H1 (cell line): ENCODE measurements around the gene PRKCA. TPM values are rescaled to one million over a fixed set of nuclear protein-coding genes. Genes with fewer than 3 reads are reported as not detected.

Source experiments
- CTCF ChIA-PET: fragments of 300-600 bp; sonication (Branson Sonifier 250); formaldehyde crosslinking; loops from one replicate; lab custom pipeline; 2021; ENCODE audit not compliant: partially characterized antibody; lab: Charles Lee
- POLR2A ChIA-PET: fragments of 300-600 bp; sonication (Branson Sonifier 250); formaldehyde crosslinking; loops from one replicate; lab custom pipeline; 2021; ENCODE audit warnings: inconsistent platforms; ENCODE audit not compliant: partially characterized antibody; lab: Charles Lee
- DNase-seq, 2 experiments: peaks; one replicate each; pipeline versions ENCODE4 v3.0.0 to v3.0.0-alpha.2; 2010 to 2022; ENCODE audit warnings: low spot score in 2 of 2, low read depth in 1 of 2, mixed read lengths in 1 of 2
- FAIRE-seq: peaks from 2 replicates; lab custom pipeline; 2011; peaks lifted over from hg19 to GRCh38; lab: Jason Lieb, UNC
- H2AFZ ChIP-seq: 2 replicates; pipeline ENCODE4 v1.8.1; 2012; ENCODE audit warnings: low read length, inconsistent platforms
- H2AK5ac ChIP-seq: 2 replicates; pipeline ENCODE4 v1.6.1; 2013; ENCODE audit warnings: low read depth, low read length
- H2BK120ac ChIP-seq: replicated peaks from 2 replicates; pipeline ENCODE3; 2013; ENCODE audit warnings: low read depth, low read length, inconsistent platforms
- H2BK12ac ChIP-seq: 2 replicates; pipeline ENCODE4 v1.6.1; 2013; ENCODE audit warnings: low read depth, low read length
- H2BK15ac ChIP-seq: 2 replicates; pipeline ENCODE4 v1.6.1; 2013; ENCODE audit warnings: low read length
- H2BK20ac ChIP-seq: 2 replicates; pipeline ENCODE4 v1.6.1; 2013; ENCODE audit warnings: low read length
- H2BK5ac ChIP-seq: 2 replicates; pipeline ENCODE4 v1.6.1; 2013; ENCODE audit warnings: low read depth, low read length
- H3K14ac ChIP-seq: 2 replicates; pipeline ENCODE4 v1.6.1; 2013; ENCODE audit warnings: inconsistent platforms; ENCODE audit not compliant: insufficient read length
- H3K18ac ChIP-seq: 2 replicates; pipeline ENCODE4 v1.6.1; 2013; ENCODE audit warnings: low read length; ENCODE audit errors: extremely low read depth
- H3K23ac ChIP-seq: 2 replicates; pipeline ENCODE4 v1.6.1; 2013; ENCODE audit warnings: inconsistent platforms; ENCODE audit not compliant: insufficient read length
- H3K23me2 ChIP-seq: 2 replicates; pipeline ENCODE4 v1.6.1; 2013; ENCODE audit warnings: low read depth, low read length
- H3K27ac ChIP-seq: 2 replicates; pipeline ENCODE4 v1.6.1; 2011; ENCODE audit warnings: low read depth, low read length, inconsistent platforms
- H3K27me3 ChIP-seq, 4 experiments: replicated peaks in 1 of 4; 1 replicate in 1 of 4; 2 replicates in 3 of 4; pipeline versions ENCODE4 v1.6.1 to v1.8.1; 2011 to 2013; ENCODE audit warnings: low read length in 3 of 4, mild to moderate bottlenecking in 3 of 4, inconsistent platforms in 2 of 4, mixed read lengths in 2 of 4, moderate library complexity in 1 of 4; ENCODE audit not compliant: control insufficient read depth in 3 of 4, insufficient read depth in 3 of 4; ENCODE audit errors: extremely low read depth in 1 of 4
- H3K36me3 ChIP-seq, 4 experiments: 2 replicates each; pipeline versions ENCODE4 v1.6.1 to v1.8.1; 2011 to 2013; ENCODE audit warnings: mild to moderate bottlenecking in 4 of 4, low read length in 3 of 4, moderate library complexity in 2 of 4, control low read depth in 1 of 4, inconsistent platforms in 1 of 4; ENCODE audit not compliant: insufficient read depth in 4 of 4, control insufficient read depth in 2 of 4
- H3K4ac ChIP-seq: replicated peaks from 2 replicates; pipeline ENCODE3; 2013; ENCODE audit warnings: low read length, low read depth, mixed read lengths, inconsistent platforms; ENCODE audit not compliant: insufficient read length
- H3K4me1 ChIP-seq, 4 experiments: replicated peaks in 1 of 4; 1 replicate in 1 of 4; 2 replicates in 3 of 4; pipeline versions ENCODE4 v1.6.1 to v1.8.1; 2011 to 2013; ENCODE audit warnings: low read length in 3 of 4, inconsistent platforms in 2 of 4, mixed read lengths in 1 of 4; ENCODE audit not compliant: insufficient read depth in 4 of 4, control insufficient read depth in 3 of 4
- H3K4me2 ChIP-seq, 2 experiments: 2 replicates each; pipeline versions ENCODE4 v1.6.1 to v1.8.1; 2011 to 2013; ENCODE audit warnings: low read depth in 2 of 2, low read length in 2 of 2, control low read depth in 1 of 2, inconsistent platforms in 1 of 2, mild to moderate bottlenecking in 1 of 2; ENCODE audit not compliant: insufficient read depth in 1 of 2
- H3K4me3 ChIP-seq, 4 experiments: fragments of 200-600, 300-600 bp in 1 of 4; sonication (generic), shearing (Covaris generic), sonication (Bioruptor Twin) in 1 of 4; 2 replicates each; pipeline versions ENCODE4 v1.5.1 to v1.8.1; 2011 to 2016; ENCODE audit warnings: low read length in 4 of 4, low read depth in 3 of 4, control low read depth in 2 of 4, inconsistent platforms in 2 of 4, mild to moderate bottlenecking in 2 of 4, mixed read lengths in 1 of 4, moderate library complexity in 1 of 4; ENCODE audit not compliant: insufficient read depth in 2 of 4; ENCODE audit errors: extremely low read depth in 1 of 4
- H3K56ac ChIP-seq: replicated peaks from 2 replicates; pipeline ENCODE3; 2013; ENCODE audit warnings: low read depth, mild to moderate bottlenecking, mixed read lengths, low read length, inconsistent platforms; ENCODE audit not compliant: insufficient read length
- H3K79me1 ChIP-seq: 2 replicates; pipeline ENCODE4 v1.6.1; 2013; ENCODE audit warnings: low read depth, low read length, control low read depth
- H3K79me2 ChIP-seq, 2 experiments: 2 replicates each; pipeline versions ENCODE4 v1.6.1 to v1.8.1; 2012 to 2013; ENCODE audit warnings: low read length in 2 of 2, mild to moderate bottlenecking in 2 of 2, inconsistent platforms in 1 of 2; ENCODE audit not compliant: insufficient read depth in 2 of 2, control insufficient read depth in 1 of 2
- H3K9ac ChIP-seq, 4 experiments: replicated peaks in 1 of 4; 1 replicate in 1 of 4; 2 replicates in 3 of 4; pipeline versions ENCODE4 v1.6.1 to v1.8.1; 2011 to 2013; ENCODE audit warnings: low read depth in 3 of 4, low read length in 3 of 4, control low read depth in 2 of 4, mild to moderate bottlenecking in 2 of 4, moderate library complexity in 2 of 4, inconsistent platforms in 1 of 4; ENCODE audit errors: extremely low read depth in 1 of 4
- H3K9me3 ChIP-seq, 2 experiments: 2 replicates each; pipeline versions ENCODE4 v1.6.1 to v1.8.1; 2012 to 2013; ENCODE audit warnings: mild to moderate bottlenecking in 2 of 2, moderate library complexity in 2 of 2, control low read depth in 1 of 2, inconsistent platforms in 1 of 2, low read depth in 1 of 2, low read length in 1 of 2, mixed read lengths in 1 of 2; ENCODE audit not compliant: insufficient read depth in 2 of 2
- H4K20me1 ChIP-seq, 2 experiments: replicated peaks in 1 of 2; 2 replicates each; pipeline versions ENCODE3 to v1.8.1; 2011 to 2013; ENCODE audit warnings: inconsistent platforms in 2 of 2, low read length in 2 of 2, mild to moderate bottlenecking in 1 of 2; ENCODE audit not compliant: insufficient read depth in 2 of 2, control insufficient read depth in 1 of 2
- H4K5ac ChIP-seq: 2 replicates; pipeline ENCODE4 v1.6.1; 2013; ENCODE audit warnings: low read length, low read depth, mixed read lengths, inconsistent platforms; ENCODE audit not compliant: insufficient read length
- H4K8ac ChIP-seq: 2 replicates; pipeline ENCODE4 v1.8.0; 2013; ENCODE audit warnings: mild to moderate bottlenecking, moderate library complexity, low read length, inconsistent platforms; ENCODE audit not compliant: insufficient read depth; ENCODE audit errors: extremely low read depth
- H4K91ac ChIP-seq: replicated peaks from 2 replicates; pipeline ENCODE3; 2013; ENCODE audit warnings: low read length, mixed read lengths, inconsistent platforms; ENCODE audit not compliant: insufficient read length
- FOSL1 ChIP-seq: IDR thresholded peaks from 2 replicates; pipeline ENCODE4 v1.6.1; 2011; ENCODE audit warnings: mild to moderate bottlenecking, low read depth, low read length, moderate library complexity; ENCODE audit not compliant: insufficient read depth
- MAFK ChIP-seq: IDR thresholded peaks from 2 replicates; pipeline ENCODE4 v1.6.1; 2012; ENCODE audit warnings: low read depth, mild to moderate bottlenecking, improper control_type of control experiment, low read length
- POLR2AphosphoS5 ChIP-seq: IDR thresholded peaks from 2 replicates; pipeline ENCODE4 v1.6.1; 2011; ENCODE audit warnings: low read depth, low read length
- SP2 ChIP-seq: IDR thresholded peaks from 2 replicates; pipeline ENCODE4 v1.6.1; 2012; ENCODE audit warnings: mild to moderate bottlenecking, low read length, inconsistent platforms
- SUZ12 ChIP-seq: fragments of 200-600 bp; sonication (generic); IDR thresholded peaks from 2 replicates; pipeline ENCODE4 v1.6.1; 2012; ENCODE audit warnings: mild to moderate bottlenecking, inconsistent platforms, low read length, moderate library complexity, mixed read lengths
- TAF1 ChIP-seq: IDR thresholded peaks from 2 replicates; pipeline ENCODE4 v1.6.1; 2011; ENCODE audit warnings: mild to moderate bottlenecking, low read depth, low read length
- WGBS, 2 experiments: shearing (Covaris generic) in 1 of 2; methylation state at CpG; one replicate each; pipeline versions ENCODE4 v1.1.6 to v1.1.7; 2013 to 2015; ENCODE audit warnings: low lambda C conversion rate in 2 of 2, mixed read lengths in 2 of 2, inconsistent platforms in 1 of 2, low coverage in 1 of 2, missing lambda C conversion rate in 1 of 2; ENCODE audit not compliant: insufficient replicate concordance in 2 of 2, insufficient coverage in 1 of 2, insufficient read length in 1 of 2; ENCODE audit errors: extremely low coverage in 1 of 2, missing lambda C conversion rate in 1 of 2; 5-methylcytosine and 5-hydroxymethylcytosine counted together
- polyA plus RNA-seq, 7 experiments: library from polyadenylated mRNA; depleted of rRNA in 3 of 7; stranded (reverse) in 5 of 7; unstranded in 2 of 7; fragments of >200 nt in 5 of 7; fragments of 200-250 nt in 2 of 7; gene quantifications; 1 replicate in 5 of 7; 2 replicates in 1 of 7; 4 replicates in 1 of 7; pipeline versions ENCODE4 v1.2.1 to v1.2.3, GENCODE V29; 2011 to 2013; ENCODE audit warnings: missing spikeins in 2 of 7, mixed read lengths in 2 of 7
- total RNA-seq: library from RNA; stranded (reverse); fragmentation: NEBNext Ultra II Directional; extraction: Animal tissue kit (Norgen Biotek cat#: 25700); gene quantifications from 2 replicates; pipeline ENCODE4 v1.2.1, GENCODE V29; 2021
- TF ChIP-seq, protein P1 (sequence below): IDR thresholded peaks from 2 replicates; pipeline ENCODE4 v1.6.1; 2011; ENCODE audit warnings: low read depth, mild to moderate bottlenecking, low read length; ENCODE audit not compliant: insufficient read depth

The PRKCA gene
- total and polyA plus RNA-seq, 2 of the 8 experiments (the other 6 are each of a cell fraction or from before 2014, with no cell fraction given) = 5.8 to 17.8 TPM

GRCh38 chr17:66690166-66690565 is 387.8 kb downstream of the PRKCA start:
- no peak for FAIRE-seq
- no peak overlapping the region for H3K14ac ChIP-seq

More at GRCh38 chr17:66690166-66690565, 387.8 kb downstream of the PRKCA start:
- no peak overlapping the region for H4K5ac ChIP-seq
- TF ChIP-seq SP2 (no peak), TAF1 (no peak), FOSL1 (no peak), SUZ12 (no peak), MAFK (no peak), POLR2AphosphoS5 (no peak)
- TF ChIP-seq, protein P1, sequence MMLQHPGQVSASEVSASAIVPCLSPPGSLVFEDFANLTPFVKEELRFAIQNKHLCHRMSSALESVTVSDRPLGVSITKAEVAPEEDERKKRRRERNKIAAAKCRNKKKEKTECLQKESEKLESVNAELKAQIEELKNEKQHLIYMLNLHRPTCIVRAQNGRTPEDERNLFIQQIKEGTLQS = no peak
- TF ChIP-seq, all 59 proteins: peak for 0
- Histone ChIP-seq H3K4me1 (no peaks in the 10 kb centered on the region; a peak in 1 of 7 replicates), H2BK20ac (no peak overlapping the region), H2BK12ac (no peak overlapping the region), H4K91ac (no peak overlapping the region), H3K79me2 (no peaks in the 10 kb centered on the region), H3K27me3 (no peaks in the 10 kb centered on the region), H2AFZ (no peak overlapping the region), H2AK5ac (no peak overlapping the region), H3K36me3 (no peaks in the 10 kb centered on the region; a peak in 1 of 8 replicates), H2BK120ac (no peak overlapping the region), H3K23me2 (no peaks in the 10 kb centered on the region), H3K4me3 (no peak overlapping the region), H3K9ac (no peak overlapping the region), H3K56ac (no peak overlapping the region), H3K27ac (no peak overlapping the region), H3K4me2 (no peak overlapping the region), H2BK15ac (no peak overlapping the region), H4K20me1 (no peaks in the 10 kb centered on the region), H3K23ac (no peak overlapping the region), H4K8ac (no peak overlapping the region), H3K4ac (no peak overlapping the region), H3K79me1 (no peaks in the 10 kb centered on the region), H2BK5ac (no peak overlapping the region), H3K9me3 (no peaks in the 10 kb centered on the region), H3K18ac (no peak overlapping the region)
- POLR2A ChIA-PET = no interaction called here
- WGBS, 2 experiments = 86% methylated on average over 7 of the region's 7 CpGs; no CpG with 5 or more reads in 1 of the 2 experiments
- DNase-seq = no peak
- CTCF ChIA-PET = interaction anchor here (1.4 kb wide), 1 partner anchor 489 kb away, joined by 4 read pairs; no protein-coding TSS in a partner anchor
